Measurements from ENCODE around the gene CTDP1. TPM values are rescaled to one million over a fixed set of nuclear protein-coding genes. Genes with fewer than 3 reads are reported as not detected.

CTDP1 gene
- polyA plus RNA-seq, 1 donor (not counting 4 experiments of a cell fraction or from before 2014, with no cell fraction given): 9.2 TPM

- Histone ChIP-seq H3K36me3 (ENCODE audit: control insufficient read depth in 2 of 2, extremely low read depth in 1 of 2, insufficient read depth in 2 of 2, low read length in 2 of 2) (peaks cover 0 to 2% of the 10 kb centered on the region in 2 experiments), H3K9me3 (ENCODE audit: control insufficient read depth, low read depth, low read length) (peaks cover 2% of the 10 kb centered on the region), H3K4me1 (ENCODE audit: control insufficient read depth, extremely low read depth, insufficient read depth, low read length) (no peaks in the 10 kb centered on the region), H2AFZ (ENCODE audit: control insufficient read depth, low read length) (no peak overlapping the region), H4K20me1 (ENCODE audit: control insufficient read depth, extremely low read depth, insufficient read depth, low read length) (no peaks in the 10 kb centered on the region), H3K4me2 (ENCODE audit: control insufficient read depth, extremely low read depth, insufficient read depth, low read depth, low read length) (no peak overlapping the region), H3K27ac (ENCODE audit: control insufficient read depth, insufficient read depth, low read length) (no peak overlapping the region), H3K4me3 (ENCODE audit: control insufficient read depth in 2 of 3, extremely low read depth in 1 of 3, insufficient read depth in 2 of 3, low read depth in 1 of 3, low read length in 3 of 3) (no peak overlapping the region), H3K27me3 (ENCODE audit: control insufficient read depth, extremely low read depth, insufficient read depth, low read length) (no peaks in the 10 kb centered on the region), H3K9ac (ENCODE audit: control insufficient read depth, extremely low read depth, insufficient read depth, low read length) (no peak overlapping the region), H3K9me1 (ENCODE audit: control insufficient read depth, extremely low read depth, insufficient read depth, low read length) (no peaks in the 10 kb centered on the region), H3K79me2 (ENCODE audit: control insufficient read depth, insufficient read depth, low read length) (no peaks in the 10 kb centered on the region)
- TF ChIP-seq EZH2 (IDR thresholded peaks at IDR 0.05; ENCODE audit: low read length) (no peak), CTCF (optimal IDR thresholded peaks at IDR 0.05 in 1 of 3, IDR thresholded peaks at IDR 0.05 in 1 of 3, conservative IDR thresholded peaks at IDR 0.05 in 1 of 3; ENCODE audit: extremely low read depth in 1 of 3, insufficient read depth in 2 of 3, low read length in 3 of 3) (no peak)
- dilution Hi-C loops (cut with MboI; ENCODE audit: extremely low pct_ligation_motif_present, low sequenced_read_pairs): no loop called here
- FAIRE-seq: no peak
- no peak for DNase-seq (ENCODE audit: low read depth, low spot score)
Observed at GRCh38 chr18:79760881-79761280, 81.3 kb downstream of the CTDP1 start.

GRCh38 chr18:79763407-79763806 is 83.8 kb downstream of the CTDP1 start:
- FAIRE-seq (no peak), DNase-seq (ENCODE audit: low read depth, low spot score) (no peak)
- H3K27me3 ChIP-seq (ENCODE audit: control insufficient read depth, extremely low read depth, insufficient read depth, low read length): no peaks in the 10 kb centered on the region
- no peaks in the 10 kb centered on the region for H3K79me2 ChIP-seq (ENCODE audit: control insufficient read depth, insufficient read depth, low read length)
- dilution Hi-C loops (cut with MboI; ENCODE audit: extremely low pct_ligation_motif_present, low sequenced_read_pairs): no loop called here
- no peaks in the 10 kb centered on the region for H3K36me3 ChIP-seq (ENCODE audit: control insufficient read depth in 2 of 2, extremely low read depth in 1 of 2, insufficient read depth in 2 of 2, low read length in 2 of 2)
- H3K4me3 ChIP-seq (ENCODE audit: control insufficient read depth in 2 of 3, extremely low read depth in 1 of 3, insufficient read depth in 2 of 3, low read depth in 1 of 3, low read length in 3 of 3): no peak overlapping the region
- H4K20me1 ChIP-seq (ENCODE audit: control insufficient read depth, extremely low read depth, insufficient read depth, low read length): no peaks in the 10 kb centered on the region
- peaks cover 2% of the 10 kb centered on the region for H3K9me3 ChIP-seq (ENCODE audit: control insufficient read depth, low read depth, low read length)
- H3K4me2 ChIP-seq (ENCODE audit: control insufficient read depth, extremely low read depth, insufficient read depth, low read depth, low read length): no peak overlapping the region
- no peaks in the 10 kb centered on the region for H3K4me1 ChIP-seq (ENCODE audit: control insufficient read depth, extremely low read depth, insufficient read depth, low read length)
- no peak overlapping the region for H2AFZ ChIP-seq (ENCODE audit: control insufficient read depth, low read length)
- no peaks in the 10 kb centered on the region for H3K9me1 ChIP-seq (ENCODE audit: control insufficient read depth, extremely low read depth, insufficient read depth, low read length)
- H3K9ac ChIP-seq (ENCODE audit: control insufficient read depth, extremely low read depth, insufficient read depth, low read length): no peak overlapping the region
- TF ChIP-seq CTCF (optimal IDR thresholded peaks at IDR 0.05 in 1 of 3, IDR thresholded peaks at IDR 0.05 in 1 of 3, conservative IDR thresholded peaks at IDR 0.05 in 1 of 3; ENCODE audit: extremely low read depth in 1 of 3, insufficient read depth in 2 of 3, low read length in 3 of 3): no peak
- TF ChIP-seq EZH2 (IDR thresholded peaks at IDR 0.05; ENCODE audit: low read length): no peak
- H3K27ac ChIP-seq (ENCODE audit: control insufficient read depth, insufficient read depth, low read length): no peak overlapping the region

Measured in keratinocyte (primary cell).